Transverse colon (tissue), 4 donors: ENCODE results near the gene DLX2. TPM values are rescaled to one million over a fixed set of nuclear protein-coding genes. Genes with fewer than 3 reads are reported as not detected.

Experiments
- DNase-seq: peaks from one replicate; pipeline ENCODE4 v3.0.0-alpha.2; 2019
- H3K27ac ChIP-seq, 4 donors: fragments of 200-600 bp; sonication (generic); 2 replicates each; pipeline ENCODE4 v1.5.1; 2016 to 2018; ENCODE audit warnings: inconsistent platforms in 4 of 4
- H3K27me3 ChIP-seq: fragments of 200-600 bp; sonication (generic); 2 replicates; pipeline ENCODE4 v1.5.1; 2017; ENCODE audit warnings: inconsistent platforms
- H3K36me3 ChIP-seq, 4 donors: fragments of 200-600 bp; sonication (generic); 2 replicates each; pipeline ENCODE4 v1.5.1; 2017 to 2019; ENCODE audit warnings: inconsistent platforms in 4 of 4
- H3K4me1 ChIP-seq, 4 donors: fragments of 200-600 bp; sonication (generic); 2 replicates each; pipeline ENCODE4 v1.5.1; 2017 to 2020; ENCODE audit warnings: inconsistent platforms in 4 of 4
- H3K4me3 ChIP-seq, 4 donors: fragments of 200-600 bp; sonication (generic); 1 replicate in 1 of 4; 2 replicates in 3 of 4; pipeline versions ENCODE4 v1.5.1 to v1.6.1; 2017 to 2019; ENCODE audit warnings: inconsistent platforms in 4 of 4
- H3K9me3 ChIP-seq, 2 donors: fragments of 200-600 bp; sonication (generic); 2 replicates each; pipeline ENCODE4 v1.5.1; 2017 to 2019; ENCODE audit warnings: inconsistent platforms in 2 of 2
- CTCF ChIP-seq, 5 experiments: fragments of 200-600 bp in 3 of 5; fragments of 450-650 bp in 2 of 5; sonication (generic) in 3 of 5; IDR thresholded peaks; 1 replicate in 2 of 5; 2 replicates in 3 of 5; pipeline ENCODE4 v1.5.1; 2016 to 2017; ENCODE audit warnings: antibody characterized with exemption in 5 of 5, inconsistent platforms in 3 of 5, mild to moderate bottlenecking in 2 of 5, moderate library complexity in 1 of 5
- EP300 ChIP-seq: sonication (generic); formaldehyde crosslinking; IDR thresholded peaks from one replicate; pipeline ENCODE4 v1.6.1; 2017; ENCODE audit warnings: antibody characterized with exemption, low read depth
- POLR2A ChIP-seq: fragments of 450-650 bp; IDR thresholded peaks from one replicate; pipeline ENCODE4 v1.6.1; 2016; ENCODE audit warnings: antibody characterized with exemption, mild to moderate bottlenecking, moderate library complexity
- POLR2AphosphoS5 ChIP-seq, 3 donors: sonication (generic); formaldehyde crosslinking; IDR thresholded peaks; one replicate each; pipeline ENCODE4 v1.6.1; 2016; ENCODE audit warnings: antibody characterized with exemption in 3 of 3
- WGBS, 2 donors: methylation state at CpG; one replicate each; pipeline ENCODE4 v1.1.5; 2018; ENCODE audit warnings: low coverage in 1 of 2; 5-methylcytosine and 5-hydroxymethylcytosine counted together
- in situ Hi-C, 4 donors: fragments of 200-750 bp; cut with MboI; loops; one replicate each; pipeline versions ENCODE4 v1.15.0 to v1.15.1; 2017; ENCODE audit warnings: low sequenced_read_pairs in 3 of 4, low pct_ligation_motif_present in 1 of 4, low pct_unique_long_range_greater_than_20kb in 1 of 4
- intact Hi-C: fragments of 100-400 bp; cut with DNase I; formaldehyde crosslinking; loops from one replicate; pipeline ENCODE4 v1.15.1; 2023; ENCODE audit warnings: low total_unique reads
- total RNA-seq, 4 donors: library from RNA; depleted of rRNA; stranded (reverse); fragments of >200 nt; gene quantifications; one replicate each; pipeline ENCODE4 v1.1.0, GENCODE V29; 2016

DLX2 gene
- total RNA-seq, 4 donors from 2014 or later: 0.16 TPM; not detected in 3

- no peak for DNase-seq
- no peaks in the 10 kb centered on the region for H3K36me3 ChIP-seq
- peaks cover 47 to 74% (median 70%) of the 10 kb centered on the region in 4 donors for H3K4me1 ChIP-seq
- no peak for TF ChIP-seq CTCF (IDR thresholded peaks at IDR 0.05)
- TF ChIP-seq EP300: no peak
- TF ChIP-seq POLR2AphosphoS5 (IDR thresholded peaks at IDR 0.05): no peak
- TF ChIP-seq POLR2A: no peak
- H3K4me3 ChIP-seq: no peak overlapping the region
- 17 to 34% methylated on average over 2 to 9 of the region's 9 CpGs for WGBS, 2 donors
- intact Hi-C loops: no loop called here
- in situ Hi-C loops: no loop called here
- no peaks in the 10 kb centered on the region for H3K9me3 ChIP-seq
- no peak overlapping the region for H3K27ac ChIP-seq
- H3K27me3 ChIP-seq: peaks cover 100% of the 10 kb centered on the region
Measured at GRCh38 chr2:172097557-172098131, 5.1 kb downstream of the DLX2 start.

GRCh38 chr2:172096626-172097547, 5.8 kb downstream of the DLX2 start:
- no peak for TF ChIP-seq POLR2A
- no peak for TF ChIP-seq POLR2AphosphoS5 (IDR thresholded peaks at IDR 0.05)
- no peak for TF ChIP-seq EP300
- TF ChIP-seq CTCF (IDR thresholded peaks at IDR 0.05): no peak
- DNase-seq: no peak
- Histone ChIP-seq H3K27me3 (peaks cover 100% of the 10 kb centered on the region), H3K36me3 (no peaks in the 10 kb centered on the region), H3K9me3 (no peaks in the 10 kb centered on the region), H3K27ac (no peak overlapping the region), H3K4me1 (peaks cover 47 to 66% (median 63%) of the 10 kb centered on the region in 4 donors), H3K4me3 (peak overlapping the region in 2 of 4 donors; percentile 9 to 37)
- intact Hi-C loops (no loop called here), in situ Hi-C loops (no loop called here)
- 0 to 6% methylated on average over 4 to 48 of the region's 55 CpGs for WGBS, 2 donors

GRCh38 chr2:172095905-172096625, 6.6 kb downstream of the DLX2 start:
- in situ Hi-C loops (no loop called here), intact Hi-C loops (no loop called here)
- 0 to 15% methylated on average over 1 to 33 of the region's 40 CpGs for WGBS, 2 donors
- Histone ChIP-seq H3K4me3 (peak overlapping the region in 1 of 4 donors; percentile 46), H3K27ac (peak overlapping the region in 1 of 4 donors; percentile 4), H3K27me3 (peaks cover 100% of the 10 kb centered on the region), H3K9me3 (no peaks in the 10 kb centered on the region), H3K36me3 (no peaks in the 10 kb centered on the region), H3K4me1 (peaks cover 47 to 58% (median 56%) of the 10 kb centered on the region in 4 donors)
- DNase-seq: no peak
- no peak for TF ChIP-seq CTCF (IDR thresholded peaks at IDR 0.05)
- TF ChIP-seq EP300: no peak
- TF ChIP-seq POLR2AphosphoS5 (IDR thresholded peaks at IDR 0.05): no peak
- TF ChIP-seq POLR2A: no peak
